A549 (cell line): Measurements from ENCODE around the gene C2orf42. TPM values are rescaled to one million over a fixed set of nuclear protein-coding genes. Genes with fewer than 3 reads are reported as not detected.
"Not testable (repeated sequence)": the region's sequence is repeated elsewhere in the genome, so short reads cannot be mapped to it uniquely, and the experiment has no call there.

Experiments used
- ATAC-seq, 2 experiments: fragments of 200-7000 bp in 1 of 2; fragments of >200 bp in 1 of 2; cut with Nextera tagmentation in 1 of 2; cut with Tn5 transposase in 1 of 2; 3 replicates each; pipeline versions ENCODE4 v1.8.0 to v1.9.1; 2018 to 2020; ENCODE audit warnings: mild to moderate bottlenecking in 1 of 2, moderate library complexity in 1 of 2
- CTCF ChIA-PET: fragments of 300-600 bp; sonication (Branson Sonifier 250); formaldehyde crosslinking; extraction: SDS; loops from one replicate; lab custom pipeline; 2021; ENCODE audit warnings: antibody characterized with exemption, inconsistent platforms; lab: Yijun Ruan, JAX
- POLR2A ChIA-PET: fragments of 350-600 bp; formaldehyde crosslinking; extraction: SDS; loops from one replicate; lab custom pipeline; 2021; ENCODE audit warnings: antibody characterized with exemption, inconsistent platforms; lab: Yijun Ruan, JAX
- DNase-seq, 2 experiments: peaks; one replicate each; pipeline versions ENCODE4 v3.0.0 to v3.0.0-alpha.2; 2011 to 2016; ENCODE audit warnings: low read depth in 1 of 2, low spot score in 1 of 2
- FAIRE-seq: peaks from 2 replicates; lab custom pipeline; 2011; peaks lifted over from hg19 to GRCh38; lab: Jason Lieb, UNC
- H3K27ac ChIP-seq, 2 experiments: fragments of >200 bp; sonication (Bioruptor Twin); formaldehyde crosslinking; 3 replicates each; pipeline ENCODE4 v1.5.1; 2016 to 2017
- H3K4me1 ChIP-seq: fragments of >200 bp; sonication (Bioruptor Twin); formaldehyde crosslinking; 3 replicates; pipeline ENCODE4 v1.6.1; 2016
- H3K4me2 ChIP-seq: fragments of >200 bp; sonication (Bioruptor Twin); formaldehyde crosslinking; 3 replicates; pipeline ENCODE4 v1.6.1; 2016
- H3K4me3 ChIP-seq: fragments of >200 bp; sonication (Bioruptor Twin); formaldehyde crosslinking; 3 replicates; pipeline ENCODE4 v1.5.1; 2016
- H3K9me3 ChIP-seq: fragments of >200 bp; sonication (Bioruptor Twin); formaldehyde crosslinking; 3 replicates; pipeline ENCODE4 v1.6.1; 2016
- ATOH8 ChIP-seq: fragments of 250-450 bp; sonication (Bioruptor Pico); IDR thresholded peaks from 2 replicates; pipeline ENCODE4 v1.5.0; 2020; ENCODE audit warnings: low read depth, mild to moderate bottlenecking, moderate library complexity
- BHLHE40 ChIP-seq: IDR thresholded peaks from 2 replicates; pipeline ENCODE4 v1.6.1; 2012; ENCODE audit warnings: low read depth, low read length, inconsistent platforms
- CBX2 ChIP-seq: fragments of 200-600 bp; sonication (generic); IDR thresholded peaks from 2 replicates; pipeline ENCODE4 v1.6.1; 2016; ENCODE audit warnings: low read depth, mild to moderate bottlenecking, borderline replicate concordance
- CHD2 ChIP-seq: fragments of 150-350 bp; IDR thresholded peaks from 2 replicates; pipeline ENCODE4 v1.6.1; 2014; ENCODE audit warnings: low read length; ENCODE audit not compliant: partially characterized antibody
- E2F6 ChIP-seq: IDR thresholded peaks from 2 replicates; pipeline ENCODE4 v1.6.1; 2012; ENCODE audit warnings: low read depth, borderline replicate concordance
- EHF ChIP-seq: fragments of 250-450 bp; sonication (Bioruptor Pico); IDR thresholded peaks from 2 replicates; pipeline ENCODE4 v1.5.0; 2020; ENCODE audit warnings: mild to moderate bottlenecking
- EHMT2 ChIP-seq: fragments of 200-600 bp; sonication (generic); IDR thresholded peaks from 2 replicates; pipeline ENCODE4 v1.6.1; 2016; ENCODE audit warnings: antibody characterized with exemption, low read depth, mild to moderate bottlenecking, moderate library complexity
- ELK1 ChIP-seq: fragments of 150-350 bp; IDR thresholded peaks from 2 replicates; pipeline ENCODE4 v1.6.1; 2014; ENCODE audit warnings: low read depth, mild to moderate bottlenecking, low read length
- FOSB ChIP-seq: fragments of 250-450 bp; sonication (Bioruptor Pico); IDR thresholded peaks from 2 replicates; pipeline ENCODE4 v1.5.0; 2020; ENCODE audit warnings: mild to moderate bottlenecking, moderate library complexity
- HEYL ChIP-seq: fragments of 250-450 bp; sonication (Bioruptor Pico); IDR thresholded peaks from 2 replicates; pipeline ENCODE4 v1.8.0; 2021; ENCODE audit warnings: mild to moderate bottlenecking, moderate library complexity
- HOXA7 ChIP-seq: fragments of 250-450 bp; sonication (Bioruptor Pico); IDR thresholded peaks from 2 replicates; pipeline ENCODE4 v1.5.0; 2020; ENCODE audit warnings: mild to moderate bottlenecking, moderate library complexity
- HOXB13 ChIP-seq: fragments of 250-450 bp; sonication (Bioruptor Pico); IDR thresholded peaks from 2 replicates; pipeline ENCODE4 v1.5.0; 2020; ENCODE audit warnings: low read depth, mild to moderate bottlenecking, moderate library complexity
- HOXB5 ChIP-seq: fragments of 250-450 bp; sonication (Bioruptor Pico); IDR thresholded peaks from 2 replicates; pipeline ENCODE4 v1.5.0; 2020; ENCODE audit warnings: mild to moderate bottlenecking, moderate library complexity
- JUN ChIP-seq, 2 experiments: fragments of >200 bp; sonication (Bioruptor Twin); formaldehyde crosslinking; IDR thresholded peaks; 2 replicates in 1 of 2; 3 replicates in 1 of 2; pipeline ENCODE4 v1.6.1; 2016 to 2017
- MYC ChIP-seq: IDR thresholded peaks from 2 replicates; pipeline ENCODE4 v1.6.1; 2012; ENCODE audit warnings: mild to moderate bottlenecking, inconsistent platforms, low read length, improper control_type of control experiment, borderline replicate concordance
- NPAS2 ChIP-seq: fragments of 250-450 bp; sonication (Bioruptor Pico); IDR thresholded peaks from 2 replicates; pipeline ENCODE4 v1.8.0; 2022; ENCODE audit warnings: mild to moderate bottlenecking, moderate library complexity, borderline replicate concordance
- PHF8 ChIP-seq: fragments of 200-600 bp; sonication (generic); IDR thresholded peaks from 2 replicates; pipeline ENCODE4 v1.6.1; 2016; ENCODE audit warnings: low read depth, mild to moderate bottlenecking, antibody characterized with exemption, moderate library complexity, borderline replicate concordance
- POLR2A ChIP-seq: IDR thresholded peaks from 2 replicates; pipeline ENCODE4 v1.6.1; 2012; ENCODE audit warnings: mild to moderate bottlenecking, low read length
- POLR2AphosphoS2 ChIP-seq: conservative IDR thresholded peaks from 2 replicates; pipeline ENCODE4 v1.6.1; 2012; ENCODE audit warnings: low read length, improper control_type of control experiment, inconsistent platforms
- RAD21 ChIP-seq, 2 experiments: fragments of >200 bp in 1 of 2; sonication (Bioruptor Twin) in 1 of 2; formaldehyde crosslinking in 1 of 2; IDR thresholded peaks in 1 of 2; conservative IDR thresholded peaks in 1 of 2; 2 replicates in 1 of 2; 3 replicates in 1 of 2; pipeline ENCODE4 v1.6.1; 2012 to 2018; ENCODE audit warnings: inconsistent platforms in 1 of 2
- RARB ChIP-seq: fragments of 250-450 bp; sonication (Bioruptor Pico); IDR thresholded peaks from 2 replicates; pipeline ENCODE4 v1.8.0; 2021; ENCODE audit warnings: mild to moderate bottlenecking, moderate library complexity
- RCOR1 ChIP-seq: fragments of 150-350 bp; IDR thresholded peaks from 2 replicates; pipeline ENCODE4 v1.6.1; 2014; ENCODE audit warnings: antibody characterized with exemption, low read length, low read depth
- RFX5 ChIP-seq: fragments of 450-650 bp; IDR thresholded peaks from 2 replicates; pipeline ENCODE4 v1.7.1; 2014; ENCODE audit warnings: antibody characterized with exemption, mild to moderate bottlenecking, moderate library complexity
- TP53 ChIP-seq: fragments of 250-450 bp; sonication (Bioruptor Pico); IDR thresholded peaks from 2 replicates; pipeline ENCODE4 v1.5.0; 2021; ENCODE audit warnings: mild to moderate bottlenecking, moderate library complexity
- ZFP36 ChIP-seq: fragments of 450-650 bp; IDR thresholded peaks from 2 replicates; pipeline ENCODE4 v1.6.1; 2014; ENCODE audit warnings: borderline replicate concordance; ENCODE audit not compliant: partially characterized antibody
- WGBS: methylation state at CpG from one replicate; pipeline ENCODE4 v1.1.6; 2017; ENCODE audit errors: missing lambda C conversion rate; 5-methylcytosine and 5-hydroxymethylcytosine counted together
- polyA plus RNA-seq, 4 experiments: library from polyadenylated mRNA; depleted of rRNA in 3 of 4; stranded (reverse); fragments of >200 nt; fragmentation: RNase III in 1 of 4; extraction: RNeasy Plus Mini Kit Qiagen cat#74134 plus additional on column Dnase treatment in 1 of 4; gene quantifications; 2 replicates in 3 of 4; 3 replicates in 1 of 4; pipeline ENCODE4 v1.2.3, GENCODE V29; 2011 to 2017

C2orf42 gene
- polyA plus RNA-seq, 2 of the 4 experiments (the other 2 are of a cell fraction), result 9.5 to 10.4 TPM

DNA sequence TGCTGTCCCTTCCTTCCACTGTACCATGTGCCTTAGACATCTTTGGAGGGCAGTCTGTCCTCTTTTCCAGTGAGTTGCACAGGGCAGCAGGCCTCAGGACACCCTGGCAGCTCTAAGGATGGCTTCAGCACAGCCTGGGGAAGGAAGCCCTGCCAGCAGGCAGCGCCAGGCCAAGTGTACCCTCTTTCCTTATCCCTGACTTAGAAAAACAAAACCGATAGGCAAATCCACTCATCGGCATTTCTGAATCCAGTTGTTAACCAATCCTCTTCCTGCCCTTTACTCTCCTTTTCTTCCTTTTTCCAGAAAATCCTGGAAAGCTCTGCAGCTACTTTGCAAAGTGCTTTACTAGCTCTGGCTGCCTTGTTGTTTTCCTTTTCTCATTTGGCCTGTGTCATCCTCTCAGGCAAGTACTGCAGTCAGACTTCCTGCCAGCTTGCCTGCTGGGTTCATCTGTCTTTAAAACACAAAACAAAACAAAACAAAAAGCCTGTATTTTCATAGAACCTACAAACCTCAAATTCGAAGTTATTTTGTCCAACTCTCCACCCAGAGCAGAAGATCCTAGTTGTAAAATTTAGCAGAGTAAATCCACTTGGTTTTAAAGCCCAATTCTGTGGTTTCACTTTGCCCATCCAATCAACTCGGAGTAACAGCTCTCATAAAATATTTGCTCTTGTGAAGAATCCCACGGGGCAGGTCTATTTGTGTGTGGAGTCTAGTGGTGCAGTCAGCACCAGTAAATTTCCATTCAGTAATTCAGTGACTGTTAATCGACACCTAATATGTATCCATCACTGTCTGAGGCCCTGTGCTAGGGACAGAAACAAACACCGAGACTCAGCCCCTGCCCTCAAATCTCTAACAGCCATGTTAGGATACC is 58.3 kb downstream of the C2orf42 start:
- 3% methylated on average over 8 of the region's 8 CpGs for WGBS
- peaks cover 51% of the 10 kb centered on the region for H3K4me1 ChIP-seq
- H3K27ac ChIP-seq, result peak overlapping the region; percentile 90
- ChIA-PET POLR2A (interaction anchor here (1.2 to 7.5 kb wide), 6 partner anchors 8 to 218 kb away, joined by 3 to 156 read pairs (median 8); partner anchors contain the start of genes MXD1 and PCBP1), CTCF (interaction anchor here (1.2 to 3.5 kb wide), 6 partner anchors 8 to 47 kb away, joined by 4 to 25 read pairs (median 4); partner anchors contain the start of gene PCBP1)
- peak; percentile 53 to 68 for DNase-seq
- H3K4me3 ChIP-seq, result peak overlapping the region; percentile 20
- H3K9me3 ChIP-seq, result no peaks in the 10 kb centered on the region
- no peak for FAIRE-seq
- H3K4me2 ChIP-seq, result peak overlapping the region; percentile 68
- ATAC-seq, result peak; percentile 63 to 66
- TF ChIP-seq POLR2AphosphoS2 (no peak), TP53 (CRISPR knock-in tag) (peak; percentile 66; the same call in 1 of the 2 replicates), ATOH8 (peak; percentile 69), RAD21 (conservative IDR thresholded peaks at IDR 0.05 in 1 of 2, IDR thresholded peaks at IDR 0.05 in 1 of 2) (no peak), RARB (CRISPR knock-in tag) (no peak), JUN (IDR thresholded peaks at IDR 0.05) (peak; percentile 49 to 55; a peak in 2 of 5 replicates), RCOR1 (no peak), POLR2A (no peak), ELK1 (no peak), HEYL (CRISPR knock-in tag) (0 out of 2 replicates have a peak, but pooled peaks have one; percentile 20), RFX5 (no peak), HOXB5 (CRISPR knock-in tag) (peak; percentile 36; the same call in 1 of the 2 replicates), CBX2 (no peak), HOXB13 (no peak), FOSB (CRISPR knock-in tag) (no peak), MYC (0 out of 2 replicates have a peak, but pooled peaks have one; percentile 11), ZFP36 (no peak), EHF (no peak; the same call in 1 of the 2 replicates), E2F6 (peak; percentile 33; the same call in 1 of the 2 replicates), HOXA7 (CRISPR knock-in tag) (0 out of 2 replicates have a peak, but pooled peaks have one; percentile 64), BHLHE40 (no peak), NPAS2 (CRISPR knock-in tag) (no peak), PHF8 (peak; percentile 44; the same call in 1 of the 2 replicates), CHD2 (no peak), EHMT2 (no peak)

- Histone ChIP-seq H3K4me1 (peaks cover 48% of the 10 kb centered on the region), H3K4me2 (peak overlapping the region; percentile 68), H3K27ac (peak overlapping the region; percentile 90), H3K4me3 (peak overlapping the region; percentile 20; the same call in 1 of the 3 replicates)
- POLR2A ChIA-PET, result interaction anchor here (1.2 to 7.5 kb wide), 5 partner anchors 7 to 217 kb away, joined by 3 to 156 read pairs (median 8); partner anchors contain the start of genes MXD1 and PCBP1
- WGBS, result 82% methylated on average over 17 of the region's 17 CpGs
- not testable (repeated sequence) for ATAC-seq, FAIRE-seq, H3K9me3 ChIP-seq, DNase-seq
- CTCF ChIA-PET, result interaction anchor here (0.6 to 3.5 kb wide), 5 partner anchors 7 to 67 kb away, joined by 3 to 25 read pairs (median 5); partner anchors contain the start of gene PCBP1
Observed at GRCh38 chr2:70131344-70132143, 59.3 kb downstream of the C2orf42 start.
